HG03060 (cell line): ENCODE data around the gene MACC1.

Experiments
- ATAC-seq: cut with Tn5 transposase; IDR thresholded peaks from one replicate; pipeline ENCODE4 v1.9.1; 2021; ENCODE audit warnings: low read depth, moderate number of reproducible peaks; ENCODE audit not compliant: unreplicated experiment

The MACC1 gene

DNA sequence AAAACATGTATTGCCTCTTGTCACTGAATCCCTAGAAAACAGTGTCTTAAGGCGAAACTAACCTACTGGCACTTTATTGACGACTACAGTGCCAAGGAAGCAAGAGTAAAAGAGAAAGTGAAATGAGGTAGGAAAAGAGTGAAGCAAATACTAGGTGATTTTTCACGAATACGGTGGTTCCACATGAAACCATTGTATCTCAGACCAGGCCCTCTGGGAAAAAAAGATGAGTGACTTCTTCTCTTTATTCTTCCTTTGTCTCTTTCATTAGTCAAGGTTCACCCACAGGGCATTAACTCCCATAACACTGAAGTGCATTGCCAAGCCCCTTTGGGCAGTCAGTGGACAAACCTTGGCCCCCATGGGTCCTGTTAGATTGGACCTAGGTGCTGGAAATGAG lies 16.2 kb upstream of the MACC1 start:
- no peak for ATAC-seq

DNA sequence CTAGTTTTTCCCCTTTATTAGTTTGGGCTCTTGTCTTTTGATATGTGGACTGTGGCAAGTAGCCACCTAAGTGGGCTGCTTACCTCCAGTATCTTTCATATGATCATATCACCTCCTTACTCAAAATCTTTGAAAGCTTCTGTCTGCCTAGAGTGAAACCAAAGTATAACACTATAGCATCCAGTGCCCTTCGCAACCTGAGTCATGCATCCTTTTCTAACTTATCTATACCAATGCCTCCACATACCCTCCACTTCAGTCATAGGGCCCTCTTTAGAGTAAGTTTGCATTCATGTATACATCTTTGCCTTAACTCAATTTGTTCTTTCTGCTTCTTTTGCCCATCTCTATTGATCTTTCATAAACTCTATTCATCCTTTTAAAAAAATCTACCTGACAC lies 15.7 kb upstream of the MACC1 start:
- ATAC-seq, result no peak

DNA sequence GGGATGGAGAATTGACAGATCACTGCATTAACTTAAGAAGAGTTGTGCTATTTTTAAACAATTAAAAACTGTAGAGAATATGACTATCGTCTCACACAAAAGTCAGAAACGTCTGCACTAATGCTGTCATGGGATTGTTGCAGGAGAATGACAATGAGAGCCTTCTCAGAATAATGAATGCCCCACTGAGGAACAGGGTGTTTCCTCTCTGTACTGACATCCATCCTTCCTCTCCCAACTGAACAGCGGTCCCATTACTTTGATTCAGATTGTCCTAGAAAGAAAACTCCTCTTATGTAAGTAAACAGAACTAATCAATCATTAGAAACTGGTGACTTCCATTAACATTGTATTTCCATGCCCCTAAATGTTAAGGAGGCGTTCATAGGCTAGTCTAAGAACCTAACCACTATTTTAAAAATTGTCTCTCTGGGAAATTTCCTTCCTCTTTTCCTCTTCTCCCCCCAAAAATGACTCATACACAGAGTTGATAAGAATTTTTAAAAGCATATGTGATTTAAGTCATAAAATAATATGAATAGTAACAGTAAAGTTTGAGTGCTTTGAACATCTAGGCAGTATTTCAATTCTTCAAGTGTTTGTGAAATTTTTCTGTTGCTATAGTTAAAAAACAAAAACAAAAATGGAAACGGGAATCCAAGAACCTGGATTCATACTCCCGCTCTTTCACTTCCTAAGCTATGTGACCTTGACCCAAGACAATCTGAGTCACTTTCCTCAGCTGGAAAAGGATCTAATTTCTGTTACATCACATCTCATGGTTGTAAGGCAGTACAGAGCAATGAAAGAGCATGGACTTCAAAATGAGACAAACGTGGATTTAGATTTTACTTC lies 12.7 kb upstream of the MACC1 start:
- ATAC-seq, result no peak

DNA sequence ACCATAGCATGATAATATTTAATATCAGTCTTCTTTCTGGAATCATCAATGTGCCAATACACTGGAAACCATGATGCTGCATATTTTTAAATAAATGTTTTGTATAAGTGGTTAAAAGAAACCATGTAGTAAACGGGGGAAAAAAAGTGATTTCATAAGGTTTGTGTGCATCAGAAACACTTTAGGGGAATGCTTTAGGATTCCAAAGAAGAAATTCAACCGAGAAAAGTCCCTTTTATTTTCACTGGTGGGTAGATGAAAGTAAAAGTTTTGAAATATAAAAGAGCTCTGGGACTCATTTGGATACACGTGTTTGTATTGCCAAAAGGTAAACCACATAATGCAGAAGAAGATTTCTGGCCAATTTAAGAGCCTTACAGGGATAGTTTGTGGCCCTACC lies 11.9 kb upstream of the MACC1 start:
- no peak for ATAC-seq

DNA sequence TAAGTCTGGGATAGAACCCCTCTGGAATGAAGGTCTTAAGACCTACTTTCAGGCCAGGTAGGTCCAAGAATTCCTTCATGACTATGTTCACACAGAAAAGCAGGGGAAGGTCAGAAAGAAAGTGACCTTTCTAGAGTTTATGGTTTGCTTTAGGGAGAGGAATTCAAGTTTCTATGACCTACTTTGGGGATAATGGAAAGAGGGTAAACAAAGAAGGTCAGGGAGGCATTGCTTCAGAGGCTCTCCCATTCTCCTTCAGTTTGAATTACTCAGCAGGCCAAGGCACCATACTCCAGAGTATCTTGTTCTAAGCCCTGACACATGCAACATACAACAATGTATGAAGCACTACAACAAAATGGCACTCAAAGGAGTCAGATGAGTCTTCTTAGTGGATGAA lies 11.5 kb upstream of the MACC1 start:
- no peak for ATAC-seq

DNA sequence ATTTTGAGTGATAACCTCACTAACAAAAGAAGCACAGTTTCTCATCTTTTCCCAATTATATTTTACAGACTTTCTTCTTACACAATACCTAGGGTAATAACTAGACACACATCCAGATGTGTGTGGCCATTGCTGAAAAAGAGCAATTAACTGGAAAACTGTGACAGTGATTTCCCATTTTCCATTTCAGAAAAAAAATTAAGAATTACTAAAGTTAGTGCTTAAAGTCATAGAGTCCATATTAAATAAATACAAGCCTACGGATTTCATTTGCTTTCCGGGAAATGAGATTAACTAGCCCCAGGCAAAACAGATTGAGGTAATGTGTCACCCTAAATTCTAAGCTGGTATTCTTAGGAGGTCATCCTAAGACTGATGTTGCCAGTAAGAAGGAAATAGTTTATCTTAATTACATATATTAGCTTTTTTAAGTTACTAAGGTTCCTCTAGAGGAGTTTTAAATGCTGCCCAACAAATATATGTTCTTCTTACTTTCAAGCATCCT lies 10.2 kb upstream of the MACC1 start:
- no peak for ATAC-seq

DNA sequence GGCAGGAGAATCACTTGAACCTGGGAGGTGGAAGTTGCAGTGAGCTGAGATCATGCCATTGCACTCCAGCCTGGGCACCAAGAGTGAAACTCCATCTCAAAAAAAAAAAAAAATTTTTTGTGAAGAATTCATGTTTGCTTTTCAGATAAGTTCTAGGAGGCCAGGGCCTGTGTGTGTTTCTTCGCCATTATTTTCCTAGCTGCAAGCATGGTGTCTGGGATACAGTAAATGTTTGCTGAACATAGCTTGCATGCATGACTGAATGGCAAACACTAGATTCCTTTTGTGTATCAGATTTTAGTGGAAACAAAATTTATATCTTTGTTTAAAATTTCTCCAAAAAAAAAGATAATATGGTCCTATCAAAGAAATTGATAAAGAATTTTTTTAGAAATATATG lies 9.7 kb upstream of the MACC1 start:
- no peak for ATAC-seq

DNA sequence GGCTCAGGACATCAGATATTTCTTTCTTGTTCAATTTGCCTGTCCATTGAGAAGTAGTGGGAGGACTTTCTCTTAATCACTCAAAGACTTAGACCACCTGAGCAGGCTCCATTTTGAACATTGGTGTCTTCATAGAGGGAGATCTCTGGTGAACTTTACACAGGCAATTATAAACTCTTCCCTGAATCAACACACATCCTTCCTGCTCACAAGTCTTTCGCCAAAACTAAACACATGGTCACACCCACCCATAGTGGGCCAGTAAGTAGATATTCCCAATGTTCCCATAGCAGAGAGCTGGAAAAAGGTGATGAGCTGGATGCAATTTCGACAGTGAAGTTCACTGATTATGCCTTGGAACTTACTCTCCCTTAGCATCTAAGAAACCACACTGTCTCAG lies 8.2 kb upstream of the MACC1 start:
- no peak for ATAC-seq

DNA sequence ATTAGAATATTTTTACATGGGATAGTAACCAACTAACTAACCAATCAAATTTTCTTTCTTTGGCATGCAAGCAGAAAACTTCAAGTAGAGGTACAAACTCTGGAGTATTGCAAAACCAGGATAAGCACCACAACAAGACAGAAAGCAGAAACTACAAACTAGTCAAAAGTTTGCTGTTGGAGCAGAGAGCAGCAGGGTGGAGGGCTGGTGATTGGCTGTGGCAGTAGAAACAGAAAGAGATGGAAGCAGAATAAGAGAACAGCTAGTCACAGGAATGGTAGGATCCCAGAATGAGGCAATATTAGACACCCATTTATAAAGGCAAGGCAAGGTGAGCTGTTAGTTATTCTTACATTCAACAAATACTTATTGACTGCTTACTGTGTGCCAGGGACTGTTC lies 6.8 kb upstream of the MACC1 start:
- no peak for ATAC-seq

DNA sequence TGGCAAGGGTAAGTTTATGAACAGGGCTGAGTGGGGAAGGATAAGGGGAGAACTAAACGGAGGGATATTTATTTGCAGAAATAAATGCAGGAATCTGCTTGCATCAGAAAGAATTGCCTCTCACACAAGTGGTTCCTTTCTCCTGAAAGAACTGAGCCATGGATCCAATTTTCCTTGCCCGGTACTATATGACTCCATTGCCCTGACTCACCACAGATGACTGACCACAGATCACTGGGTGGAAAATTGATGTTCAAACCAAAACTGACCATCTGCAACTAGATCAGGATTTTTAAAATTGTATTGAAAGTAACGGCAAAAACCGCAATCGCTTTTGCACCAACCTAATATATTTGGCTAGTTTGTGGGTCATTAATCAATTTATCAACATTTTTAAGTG lies 6.2 kb upstream of the MACC1 start:
- ATAC-seq, result no peak

DNA sequence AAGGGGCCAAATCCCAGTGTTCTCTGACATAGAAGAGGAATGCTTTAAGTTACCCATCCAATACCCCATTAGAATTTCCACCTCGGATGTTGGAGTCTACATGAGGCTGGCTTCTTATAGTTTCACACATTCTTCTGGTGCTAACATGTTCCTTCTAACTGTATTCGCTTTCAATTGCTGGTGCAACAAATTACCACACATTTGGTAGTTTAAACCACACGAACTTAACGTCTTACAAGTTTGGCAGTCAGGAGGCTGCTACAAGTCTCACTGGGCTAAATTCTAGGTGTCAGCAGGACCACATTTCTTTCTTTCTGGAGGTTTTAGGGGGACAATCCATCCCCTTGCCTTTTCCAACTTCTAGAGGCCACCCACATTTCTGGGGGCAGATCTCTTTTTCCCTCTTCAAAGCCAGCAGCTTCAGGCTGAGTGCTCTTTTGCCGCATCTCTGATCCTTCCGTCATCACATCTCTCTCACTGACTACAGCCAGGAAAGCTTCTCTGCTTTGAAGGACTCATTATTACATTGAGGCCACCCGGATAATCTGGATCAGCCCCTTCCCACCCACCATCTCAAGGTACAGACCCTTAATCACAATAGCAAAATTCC lies 5.1 kb upstream of the MACC1 start:
- ATAC-seq, result no peak

DNA sequence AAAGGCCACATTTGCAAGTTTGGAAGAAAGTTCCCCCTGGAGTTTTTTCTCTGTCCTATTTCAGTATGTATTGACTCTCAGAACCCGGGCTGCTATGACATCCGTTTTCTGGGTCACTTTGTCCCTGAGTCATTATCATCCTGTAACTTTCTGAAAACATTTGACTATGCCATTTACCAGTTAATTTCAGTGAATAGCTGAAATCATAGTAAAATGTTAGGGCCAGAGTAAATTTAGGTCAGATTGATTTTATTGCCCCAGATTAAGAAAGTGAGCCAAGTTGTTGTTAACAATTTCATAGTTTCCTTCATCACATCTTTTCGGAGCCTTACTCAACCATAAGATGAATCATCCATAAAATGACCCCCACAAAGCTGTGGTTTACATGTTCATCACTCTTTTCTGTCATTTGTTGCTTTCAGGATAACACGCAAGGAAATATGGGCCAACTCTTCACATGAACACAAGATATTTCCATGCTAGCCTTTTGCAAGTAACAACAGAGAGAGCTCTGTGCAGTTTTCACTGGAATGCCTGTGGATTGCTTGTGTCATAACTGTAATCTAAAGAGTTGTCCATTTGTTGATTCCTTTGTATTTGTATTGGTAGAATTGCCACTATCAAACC lies 3.9 kb upstream of the MACC1 start:
- no peak for ATAC-seq

DNA sequence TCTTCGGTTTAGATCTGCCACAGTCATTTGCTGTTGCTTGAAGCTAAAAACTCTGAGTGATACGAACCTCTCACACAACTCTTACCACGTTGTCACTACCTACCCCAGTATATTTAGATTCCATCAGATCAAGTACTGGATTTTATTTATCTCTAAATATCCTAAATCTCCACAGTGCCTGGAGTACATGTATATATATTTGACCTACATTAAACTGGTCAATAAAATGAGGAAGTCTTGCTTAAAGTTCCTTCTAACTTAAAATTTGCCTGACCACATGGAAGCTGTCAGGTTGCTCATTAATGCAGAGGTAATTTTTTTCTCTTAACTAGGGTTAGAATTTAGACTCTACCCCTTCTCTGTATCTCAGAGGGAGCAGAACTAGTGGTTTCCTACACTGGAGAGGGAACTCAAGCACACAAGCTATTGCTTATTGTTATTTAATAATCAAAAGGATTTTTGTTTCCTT lies 3.1 kb upstream of the MACC1 start:
- peak; percentile 12 for ATAC-seq

DNA sequence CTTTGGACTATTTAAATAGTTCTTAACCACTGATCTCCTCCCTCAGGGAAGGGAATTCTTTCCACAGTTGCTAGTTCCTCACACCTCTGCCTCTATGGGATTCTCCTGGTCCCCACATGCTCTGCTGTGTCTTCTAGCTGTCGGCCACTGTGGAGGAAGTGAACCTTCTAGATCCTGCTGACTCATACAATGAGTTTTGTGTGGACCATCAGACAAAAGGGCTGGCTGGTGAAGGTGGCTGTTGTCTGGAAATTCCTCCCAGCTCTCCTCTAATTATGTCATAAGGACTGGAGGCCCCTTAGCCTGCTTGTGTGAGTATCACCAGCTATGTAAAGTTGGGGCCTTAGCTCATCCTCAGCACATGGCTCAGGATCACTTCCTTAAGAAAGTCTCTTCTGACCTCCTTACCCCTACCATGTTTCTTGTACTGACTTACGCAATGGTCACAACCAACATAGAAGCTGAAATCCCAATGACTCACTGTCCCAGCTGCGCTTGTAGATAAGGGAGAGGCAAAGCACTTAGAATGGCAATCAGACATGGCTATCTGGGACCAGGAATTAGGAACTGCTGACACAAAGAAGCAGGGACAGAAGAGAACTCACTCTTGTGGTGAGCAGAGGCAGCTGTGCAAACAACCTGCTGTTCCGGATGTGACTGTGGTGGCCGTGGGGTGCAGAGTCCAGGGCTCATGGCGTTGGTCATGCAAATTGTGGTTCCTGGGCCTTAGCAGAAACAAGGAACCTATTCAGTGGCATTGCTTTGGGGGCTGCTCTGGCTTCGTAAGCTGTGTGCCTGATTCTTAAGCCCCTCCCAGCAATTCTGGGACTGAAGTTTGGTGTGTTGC lies 2.5 kb upstream of the MACC1 start:
- ATAC-seq, result peak; percentile 59

DNA sequence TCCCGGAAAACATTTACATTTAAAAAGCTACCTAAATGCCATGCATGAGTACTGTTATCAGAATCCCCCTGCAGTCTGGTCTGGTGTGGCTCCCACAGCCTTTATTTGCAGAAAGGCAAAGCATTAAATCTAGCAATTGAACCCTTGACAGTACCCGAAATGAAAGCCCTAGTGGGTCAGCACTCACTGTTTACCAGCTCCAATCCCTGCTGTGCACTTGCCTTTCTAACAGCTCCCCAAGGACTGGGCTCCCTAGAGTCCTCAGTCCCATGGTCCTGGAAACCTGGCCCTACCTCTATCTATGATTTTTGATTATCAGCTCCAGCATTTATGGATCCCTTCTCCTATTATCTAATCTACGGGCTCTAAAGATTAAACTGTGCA lies 1.9 kb upstream of the MACC1 start:
- no peak for ATAC-seq

DNA sequence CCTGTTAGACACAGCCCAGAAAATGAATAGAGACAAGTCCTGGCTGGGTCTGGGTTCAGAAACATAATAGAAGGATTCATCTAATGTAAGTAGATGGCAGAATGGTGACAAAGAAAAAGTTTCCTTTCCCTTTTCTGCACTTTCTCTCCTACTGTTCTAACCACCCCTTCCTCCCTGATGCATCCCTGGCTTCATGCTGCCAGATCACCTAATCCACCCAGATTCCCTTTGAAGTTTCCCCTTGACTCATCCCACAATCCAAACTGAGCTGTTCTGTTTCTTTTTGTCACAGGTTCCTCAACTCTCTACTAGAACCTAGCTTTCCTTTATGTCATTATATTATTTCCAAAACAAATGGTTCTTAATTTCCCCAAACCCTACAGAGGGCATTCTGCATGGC lies 1.1 kb upstream of the MACC1 start:
- no peak for ATAC-seq

DNA sequence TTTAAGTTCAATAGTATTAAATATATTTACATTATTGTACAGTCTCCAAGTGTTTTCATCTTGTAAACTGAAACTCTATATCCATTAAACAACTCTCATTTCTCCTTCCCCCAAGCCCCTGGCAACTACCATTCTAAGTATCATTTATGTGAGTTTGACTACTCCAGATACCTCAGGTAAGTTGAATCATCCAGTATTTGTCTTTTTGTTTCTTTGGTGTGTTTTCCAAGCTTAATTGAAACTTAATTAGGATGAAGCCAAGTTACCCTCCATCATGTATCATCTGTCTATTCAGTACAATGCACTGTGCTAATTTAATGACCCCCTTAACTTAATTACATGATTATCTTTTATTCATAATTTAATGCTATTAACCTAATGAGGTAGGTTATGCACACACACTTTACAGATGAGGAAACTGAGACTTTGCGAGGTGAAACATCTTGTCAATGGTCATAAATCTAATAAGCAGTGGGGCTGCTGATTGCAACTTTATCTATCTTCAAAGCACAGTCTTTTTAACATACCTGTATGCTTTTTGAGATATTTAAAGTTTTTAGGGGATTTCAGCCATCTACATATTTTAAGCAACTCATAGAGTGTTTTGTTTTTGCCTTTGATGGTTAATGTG lies 663 bp downstream of the MACC1 start:
- no peak for ATAC-seq

DNA sequence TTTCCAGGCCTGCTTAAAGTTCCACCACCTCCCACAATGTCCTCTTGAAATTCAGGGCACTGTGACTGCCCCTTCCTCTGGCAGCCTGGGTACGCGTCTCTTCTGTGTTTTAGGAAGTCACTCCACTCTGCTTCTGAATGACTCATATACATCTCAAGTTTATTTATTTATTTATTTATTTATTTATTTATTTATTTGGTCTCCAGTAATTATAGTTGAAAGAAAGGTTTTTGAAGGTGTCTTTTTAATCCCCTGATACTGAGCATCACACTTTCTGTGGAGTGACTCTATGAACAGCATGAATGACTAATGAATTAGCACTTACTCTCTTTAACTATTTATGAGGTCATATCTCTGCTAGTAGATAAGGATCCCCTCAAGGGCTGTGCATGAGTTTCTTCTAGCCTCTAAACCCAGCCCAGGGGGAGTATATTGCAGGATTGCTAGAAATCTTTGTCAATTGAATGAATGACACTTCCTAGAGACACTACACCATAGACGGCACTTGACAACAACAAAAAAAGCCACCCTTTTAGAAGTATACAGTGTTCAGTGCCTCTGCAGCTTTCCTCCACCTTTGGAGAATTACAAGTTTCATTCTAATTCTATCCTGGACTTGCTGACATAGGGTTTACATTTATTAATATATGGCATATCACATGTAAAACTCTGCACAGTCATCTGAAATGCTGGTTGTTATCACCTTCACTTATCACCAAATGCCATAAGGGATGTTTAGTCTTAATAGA lies 2.1 kb downstream of the MACC1 start:
- no peak for ATAC-seq

DNA sequence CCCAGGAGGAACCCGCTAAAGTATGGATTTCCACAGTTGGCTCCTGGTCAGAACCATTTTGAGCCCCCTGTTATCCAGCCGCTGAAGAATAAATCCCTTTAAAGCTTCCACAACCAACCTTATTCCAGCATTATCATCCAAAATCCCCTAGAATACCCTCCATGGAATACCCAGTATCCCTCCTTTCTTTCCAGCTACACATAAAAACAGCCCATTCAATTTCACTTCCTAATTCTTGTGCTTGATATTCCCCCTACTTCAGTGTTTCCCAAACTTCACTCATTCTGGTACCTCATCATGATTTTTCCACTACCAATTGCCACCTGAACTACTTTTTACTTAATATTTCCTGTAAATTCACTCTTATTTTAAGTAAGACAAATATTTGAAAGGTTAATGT lies 3.1 kb downstream of the MACC1 start:
- ATAC-seq, result no peak

DNA sequence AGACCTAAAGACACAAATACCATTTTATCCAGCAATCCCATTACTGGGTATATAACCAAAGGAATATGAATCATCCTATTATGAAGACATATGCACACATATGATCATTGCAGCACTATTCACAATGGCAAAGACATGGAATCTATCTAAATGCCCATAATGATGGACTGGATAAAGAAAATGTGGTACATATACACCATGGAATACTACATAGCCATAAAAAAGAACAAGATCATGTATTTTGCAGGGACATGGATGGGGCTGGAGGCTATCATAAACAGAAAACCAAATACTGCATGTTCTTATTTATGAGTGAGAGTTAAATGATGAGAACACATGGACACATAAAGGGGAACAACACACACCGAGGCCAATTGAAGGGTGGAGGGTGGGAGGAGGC lies 3.8 kb downstream of the MACC1 start:
- no peak for ATAC-seq
